Skeletal muscle tissue (tissue), 4 donors: Measurements from ENCODE around the gene TPRKB. TPM values are rescaled to one million over a fixed set of nuclear protein-coding genes. Genes with fewer than 3 reads are reported as not detected.
"Not testable (repeated sequence)": the region's sequence is repeated elsewhere in the genome, so short reads cannot be mapped to it uniquely, and the experiment has no call there.

Experiments
- H3K27ac ChIP-seq: one replicate; pipeline ENCODE4 v1.7.0; 2013; ENCODE audit warnings: mild to moderate bottlenecking, low read depth, low read length, inconsistent platforms
- H3K27me3 ChIP-seq, 3 donors: one replicate each; pipeline ENCODE4 v1.7.0; 2013; ENCODE audit warnings: low read length in 3 of 3; ENCODE audit not compliant: control insufficient read depth in 3 of 3, insufficient read depth in 3 of 3
- H3K36me3 ChIP-seq, 3 donors: one replicate each; pipeline ENCODE4 v1.7.0; 2013; ENCODE audit warnings: low read length in 3 of 3; ENCODE audit not compliant: control insufficient read depth in 3 of 3, insufficient read depth in 3 of 3
- H3K4me1 ChIP-seq, 3 donors: one replicate each; pipeline ENCODE4 v1.7.0; 2013; ENCODE audit warnings: low read length in 3 of 3, mild to moderate bottlenecking in 3 of 3; ENCODE audit not compliant: control insufficient read depth in 3 of 3, insufficient read depth in 3 of 3
- H3K4me3 ChIP-seq, 3 donors: one replicate each; pipeline ENCODE4 v1.7.0; 2013; ENCODE audit warnings: low read length in 3 of 3
- H3K9ac ChIP-seq, 3 donors: one replicate each; pipeline ENCODE4 v1.7.0; 2013; ENCODE audit warnings: low read length in 3 of 3, mild to moderate bottlenecking in 3 of 3, moderate library complexity in 2 of 3, low read depth in 1 of 3
- H3K9me3 ChIP-seq, 3 donors: one replicate each; pipeline ENCODE4 v1.7.0; 2013; ENCODE audit warnings: low read length in 3 of 3; ENCODE audit not compliant: control insufficient read depth in 3 of 3
- total RNA-seq: library from RNA; depleted of rRNA; stranded (reverse); fragments of >200 nt; gene quantifications from one replicate; pipeline ENCODE4 v1.2.3, GENCODE V29; 2014
- donor health status: Osteomylitis.

The TPRKB gene
- total RNA-seq, 1 donor from 2014 or later = 18.8 TPM

DNA sequence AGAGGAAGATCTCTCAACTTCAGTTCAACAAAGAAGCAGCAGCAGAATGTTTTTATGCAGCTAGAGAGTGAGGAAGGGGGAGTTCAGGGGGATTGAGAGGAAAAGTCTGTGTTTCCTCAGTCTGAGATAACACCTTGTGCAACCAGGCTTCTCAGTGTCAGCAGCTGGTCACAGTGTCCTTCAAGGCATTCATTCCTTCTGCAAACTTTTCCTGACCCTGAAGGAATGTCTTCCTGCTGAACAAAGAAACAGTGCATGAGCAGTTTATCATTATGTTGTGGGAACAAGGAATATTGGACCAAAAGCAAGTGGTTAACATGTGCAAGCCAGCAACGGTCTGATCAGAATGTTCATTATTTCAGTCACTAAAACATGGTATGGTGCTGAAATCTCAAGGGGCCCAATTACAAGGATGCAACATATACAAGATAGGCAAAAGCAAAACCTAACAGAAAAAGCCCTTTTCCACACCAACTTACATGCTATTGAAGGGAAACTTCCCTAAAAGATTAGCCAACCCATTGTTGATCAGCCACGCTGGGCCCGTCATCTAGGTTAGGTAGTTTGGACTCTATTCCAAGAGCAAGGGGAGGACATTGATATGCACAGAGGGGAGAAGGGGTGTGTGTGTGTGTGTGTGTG lies 34.2 kb downstream of the TPRKB start:
- H3K27ac ChIP-seq, H3K9ac ChIP-seq, H3K9me3 ChIP-seq, H3K27me3 ChIP-seq, H3K36me3 ChIP-seq, H3K4me1 ChIP-seq, H3K4me3 ChIP-seq: not testable (repeated sequence)

DNA sequence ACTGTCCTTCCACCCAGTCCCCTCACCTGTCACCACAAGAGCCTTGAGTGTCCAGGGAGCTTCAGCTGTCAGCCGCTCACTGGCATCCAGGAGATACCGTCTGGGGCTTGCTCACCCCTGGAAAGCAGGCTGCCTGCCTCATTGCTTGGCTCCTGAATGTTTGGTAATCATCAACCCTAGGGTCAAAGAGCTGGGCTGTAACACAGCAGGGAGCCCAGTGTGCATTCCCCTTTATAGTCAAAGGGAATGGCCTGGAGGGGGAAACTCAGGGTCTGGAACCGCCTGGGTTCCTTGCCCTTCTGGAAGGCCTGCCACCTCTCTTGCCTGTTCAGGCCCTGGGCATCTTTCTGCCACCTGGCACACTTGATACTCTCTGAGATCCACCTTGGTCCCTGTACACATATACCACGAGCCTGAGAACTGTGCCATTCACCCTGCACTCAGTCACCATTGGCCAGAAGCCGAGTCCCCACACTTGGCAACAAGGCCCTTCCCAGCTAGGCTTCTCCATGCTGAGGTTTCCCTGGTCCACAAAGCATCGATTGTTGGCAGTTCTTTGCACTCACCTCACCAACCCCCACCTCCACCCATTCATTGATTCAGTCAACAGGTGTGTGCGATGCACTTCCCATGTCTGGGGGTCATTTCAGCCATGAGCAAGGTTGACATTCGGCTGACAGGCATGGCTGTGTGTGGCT lies 35.0 kb downstream of the TPRKB start:
- no peaks in the 10 kb centered on the region for H3K9me3 ChIP-seq
- H3K9ac ChIP-seq = no peak overlapping the region
- H3K4me1 ChIP-seq = peaks cover 0 to 9% (median 7%) of the 10 kb centered on the region in 3 donors
- H3K27ac ChIP-seq = no peak overlapping the region
- peaks cover 0 to 3% (median 0%) of the 10 kb centered on the region in 3 donors for H3K27me3 ChIP-seq
- no peak overlapping the region for H3K4me3 ChIP-seq
- H3K36me3 ChIP-seq = no peaks in the 10 kb centered on the region

DNA sequence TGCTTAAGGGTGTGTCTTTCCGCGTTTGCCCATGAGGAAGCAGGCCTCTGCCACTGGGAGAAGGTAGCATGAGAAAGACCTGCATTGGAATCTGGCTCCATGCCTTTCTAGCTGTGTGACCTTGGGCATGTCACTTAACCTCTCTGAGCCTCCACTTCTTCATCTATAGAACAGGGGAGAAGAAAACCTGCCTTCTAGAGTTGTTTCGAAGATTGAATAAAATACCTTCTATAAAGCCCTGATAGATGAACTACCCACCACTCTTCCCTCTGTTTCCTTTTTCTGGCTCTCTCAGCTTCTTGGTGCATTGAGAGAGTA lies 35.7 kb downstream of the TPRKB start:
- not testable (repeated sequence) for H3K27me3 ChIP-seq, H3K9me3 ChIP-seq, H3K36me3 ChIP-seq, H3K4me1 ChIP-seq, H3K9ac ChIP-seq, H3K27ac ChIP-seq, H3K4me3 ChIP-seq

DNA sequence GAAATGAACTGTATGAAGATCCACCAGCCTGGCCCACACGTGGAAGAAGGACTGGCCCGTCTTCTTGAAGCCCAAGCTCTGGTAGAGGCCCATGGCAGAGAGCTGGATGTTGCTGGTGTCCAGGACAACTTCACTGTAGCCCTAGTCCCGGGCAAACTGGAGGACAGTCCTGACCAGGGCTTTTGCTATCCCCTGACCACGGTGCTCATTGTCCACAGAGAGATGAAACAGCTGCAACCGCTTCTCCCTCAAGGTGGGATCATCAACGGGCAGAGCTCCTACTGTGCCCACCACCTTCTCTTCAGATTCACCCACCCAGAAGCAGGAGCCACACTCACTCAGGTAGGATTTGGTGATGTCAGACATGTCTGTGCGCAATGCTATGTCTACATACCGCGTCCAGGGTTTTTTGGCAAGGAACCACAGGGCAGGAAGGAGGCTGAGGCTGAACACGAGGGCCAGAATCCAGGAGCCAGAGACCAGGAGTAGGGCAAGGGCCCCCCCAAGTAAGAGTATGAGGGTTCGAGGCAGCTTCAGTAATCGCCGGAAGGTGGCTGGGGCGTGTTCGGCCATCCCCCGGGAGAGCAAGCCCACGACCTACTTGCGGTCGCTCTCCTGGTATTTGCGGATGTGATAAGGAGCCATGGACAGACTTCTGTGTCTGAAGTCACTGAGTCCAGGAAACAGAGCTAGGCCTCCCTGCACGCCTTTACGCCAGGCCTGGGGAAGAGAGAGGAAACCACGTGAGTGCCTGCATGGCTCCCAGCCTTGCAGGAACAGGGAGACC lies 36.3 kb downstream of the TPRKB start:
- H3K27ac ChIP-seq = no peak overlapping the region
- no peak overlapping the region for H3K9ac ChIP-seq
- no peaks in the 10 kb centered on the region for H3K36me3 ChIP-seq
- peaks cover 0 to 9% (median 7%) of the 10 kb centered on the region in 3 donors for H3K4me1 ChIP-seq
- no peak overlapping the region for H3K4me3 ChIP-seq
- H3K27me3 ChIP-seq = peaks cover 0 to 3% (median 0%) of the 10 kb centered on the region in 3 donors
- no peaks in the 10 kb centered on the region for H3K9me3 ChIP-seq

- H3K36me3 ChIP-seq = no peaks in the 10 kb centered on the region
- no peak overlapping the region for H3K9ac ChIP-seq
- H3K4me1 ChIP-seq = peaks cover 0 to 9% (median 7%) of the 10 kb centered on the region in 3 donors
- H3K27me3 ChIP-seq = peaks cover 0 to 3% (median 0%) of the 10 kb centered on the region in 3 donors
- no peak overlapping the region for H3K27ac ChIP-seq
- no peak overlapping the region for H3K4me3 ChIP-seq
- no peaks in the 10 kb centered on the region for H3K9me3 ChIP-seq
These were observed 37.0 kb downstream of the TPRKB start for GRCh38 chr2:73700131-73700611.

- Histone ChIP-seq H3K4me1 (peaks cover 0 to 9% (median 7%) of the 10 kb centered on the region in 3 donors), H3K9ac (no peak overlapping the region), H3K4me3 (no peak overlapping the region), H3K9me3 (no peaks in the 10 kb centered on the region), H3K27ac (no peak overlapping the region), H3K36me3 (no peaks in the 10 kb centered on the region), H3K27me3 (peaks cover 0 to 3% (median 0%) of the 10 kb centered on the region in 3 donors)
These were observed 37.7 kb downstream of the TPRKB start for GRCh38 chr2:73699437-73699836.

DNA sequence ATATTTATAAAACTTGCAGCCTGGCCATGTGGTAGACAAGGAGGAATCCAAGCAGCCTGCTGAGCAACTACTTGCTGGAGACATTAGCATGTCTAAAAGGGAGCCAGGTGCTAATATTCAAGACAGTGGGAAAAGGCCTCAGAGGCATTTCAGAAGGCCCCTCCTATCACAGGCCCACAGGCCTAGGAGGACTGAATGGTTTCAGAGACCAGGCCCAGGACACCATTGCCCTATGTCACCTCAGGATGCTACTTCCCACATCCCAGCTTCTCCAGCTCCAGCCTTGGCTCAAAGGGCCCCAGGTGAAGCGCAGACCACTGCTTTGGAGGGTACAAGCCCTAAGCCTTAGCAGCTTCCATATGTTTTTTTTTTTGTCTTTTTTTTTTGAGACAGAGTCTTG lies 39.0 kb downstream of the TPRKB start:
- Histone ChIP-seq H3K9me3 (no peaks in the 10 kb centered on the region), H3K27ac (no peak overlapping the region), H3K27me3 (no peaks in the 10 kb centered on the region), H3K4me3 (no peak overlapping the region), H3K36me3 (no peaks in the 10 kb centered on the region), H3K4me1 (peaks cover 0 to 9% (median 7%) of the 10 kb centered on the region in 3 donors), H3K9ac (no peak overlapping the region)

GRCh38 chr2:73697606-73698005 lies 39.5 kb downstream of the TPRKB start:
- Histone ChIP-seq H3K36me3 (no peaks in the 10 kb centered on the region), H3K4me3 (no peak overlapping the region), H3K27ac (no peak overlapping the region), H3K27me3 (no peaks in the 10 kb centered on the region), H3K4me1 (peaks cover 0 to 9% (median 7%) of the 10 kb centered on the region in 3 donors), H3K9ac (no peak overlapping the region), H3K9me3 (no peaks in the 10 kb centered on the region)

GRCh38 chr2:73696985-73697384 lies 40.2 kb downstream of the TPRKB start:
- H3K4me3 ChIP-seq, H3K27ac ChIP-seq, H3K9me3 ChIP-seq: not testable (repeated sequence)

DNA sequence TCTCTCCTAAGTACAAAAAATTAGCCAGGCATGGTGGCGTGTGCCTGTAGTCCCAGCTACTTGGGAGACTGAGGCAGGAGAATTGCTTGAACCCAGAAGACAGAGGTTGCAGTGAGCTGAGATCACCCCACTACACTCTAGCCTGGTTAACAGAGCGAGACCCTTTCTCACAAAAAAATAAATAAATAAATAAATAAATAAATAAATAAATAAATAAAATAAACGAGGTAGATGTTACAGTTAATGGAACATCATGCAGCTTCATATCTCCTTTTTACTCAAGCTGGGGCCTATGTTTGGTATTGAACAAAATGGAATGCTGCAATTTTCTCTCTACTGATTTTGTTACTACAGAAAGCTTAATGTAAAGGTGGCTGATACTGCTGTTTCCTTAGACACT lies 40.6 kb downstream of the TPRKB start:
- not testable (repeated sequence) for H3K4me1 ChIP-seq, H3K9me3 ChIP-seq, H3K27me3 ChIP-seq, H3K36me3 ChIP-seq, H3K4me3 ChIP-seq, H3K27ac ChIP-seq, H3K9ac ChIP-seq

More at GRCh38 chr2:73696985-73697384, 40.2 kb downstream of the TPRKB start:
- H3K4me1 ChIP-seq, H3K36me3 ChIP-seq, H3K9ac ChIP-seq, H3K27me3 ChIP-seq: not testable (repeated sequence)
